ENCODE measurements around the gene CCNT2. TPM values are rescaled to one million over a fixed set of nuclear protein-coding genes. Genes with fewer than 3 reads are reported as not detected.

The CCNT2 gene
- total RNA-seq, 4 donors from 2014 or later = 12.6 to 29.8 (median 21.1) TPM

GRCh38 chr2:134883552-134884293 lies 34.9 kb upstream of the CCNT2 start:
- H3K9me3 ChIP-seq = peaks cover 0 to 2% (median 0%) of the 10 kb centered on the region in 3 donors
- no peak overlapping the region for H3K4me3 ChIP-seq
- H3K36me3 ChIP-seq = no peaks in the 10 kb centered on the region
- intact Hi-C loops (cut with DNase I) = no loop called here
- no peaks in the 10 kb centered on the region for H3K4me1 ChIP-seq
- H3K27me3 ChIP-seq = no peaks in the 10 kb centered on the region
- no peak overlapping the region for H3K27ac ChIP-seq
- 82 to 92% methylated on average over 3 of the region's 3 CpGs for WGBS, 2 donors
- DNase-seq = no peak
- TF ChIP-seq POLR2A (IDR thresholded peaks at IDR 0.05) (no peak), CTCF (IDR thresholded peaks at IDR 0.05) (no peak)

- H3K4me1 ChIP-seq = no peaks in the 10 kb centered on the region
- DNase-seq = no peak
- H3K9me3 ChIP-seq = no peaks in the 10 kb centered on the region
- no peaks in the 10 kb centered on the region for H3K27me3 ChIP-seq
- no peak overlapping the region for H3K4me3 ChIP-seq
- no peaks in the 10 kb centered on the region for H3K36me3 ChIP-seq
- intact Hi-C loops (cut with DNase I) = no loop called here
- H3K27ac ChIP-seq = no peak overlapping the region
- no peak for TF ChIP-seq POLR2A (IDR thresholded peaks at IDR 0.05)
- no peak for TF ChIP-seq CTCF (IDR thresholded peaks at IDR 0.05)
These were observed 34.2 kb upstream of the CCNT2 start for GRCh38 chr2:134884435-134884834.

- Histone ChIP-seq H3K27ac (no peak overlapping the region), H3K9me3 (no peaks in the 10 kb centered on the region), H3K4me1 (no peaks in the 10 kb centered on the region), H3K36me3 (no peaks in the 10 kb centered on the region), H3K4me3 (no peak overlapping the region), H3K27me3 (no peaks in the 10 kb centered on the region)
- DNase-seq = no peak
- intact Hi-C loops (cut with DNase I) = no loop called here
- TF ChIP-seq POLR2A (IDR thresholded peaks at IDR 0.05) (no peak), CTCF (IDR thresholded peaks at IDR 0.05) (no peak)
- 88 to 100% methylated on average over 1 of the region's 1 CpG for WGBS, 2 donors
These were observed 26.2 kb upstream of the CCNT2 start for GRCh38 chr2:134892282-134893035.

- Histone ChIP-seq H3K27ac (no peak overlapping the region), H3K27me3 (no peaks in the 10 kb centered on the region), H3K36me3 (no peaks in the 10 kb centered on the region), H3K4me1 (no peaks in the 10 kb centered on the region), H3K4me3 (no peak overlapping the region), H3K9me3 (no peaks in the 10 kb centered on the region)
- intact Hi-C loops (cut with DNase I) = no loop called here
- TF ChIP-seq POLR2A (IDR thresholded peaks at IDR 0.05) (no peak), CTCF (IDR thresholded peaks at IDR 0.05) (peak in 3 of 6 experiments; percentile 24 to 45 (median 34))
- DNase-seq = no peak
These were observed 20.7 kb upstream of the CCNT2 start for GRCh38 chr2:134897932-134898331.

- Histone ChIP-seq H3K4me3 (no peak overlapping the region), H3K9me3 (no peaks in the 10 kb centered on the region), H3K27me3 (no peaks in the 10 kb centered on the region), H3K4me1 (no peaks in the 10 kb centered on the region), H3K27ac (no peak overlapping the region), H3K36me3 (no peaks in the 10 kb centered on the region)
- DNase-seq = no peak
- TF ChIP-seq CTCF (IDR thresholded peaks at IDR 0.05) (no peak), POLR2A (IDR thresholded peaks at IDR 0.05) (no peak)
- intact Hi-C loops (cut with DNase I) = no loop called here
These were observed 19.4 kb upstream of the CCNT2 start for GRCh38 chr2:134899204-134899603.

Data from esophagus squamous epithelium (tissue), 5 donors.